G401.6 (cell line): ENCODE results near the gene BOD1.

ENCODE experiments used
- FAIRE-seq: peaks from 2 replicates; lab custom pipeline; 2012; peaks lifted over from hg19 to GRCh38; lab: Jason Lieb, UNC

BOD1 gene

GRCh38 chr5:173575985-173576384 lies 40.5 kb downstream of the BOD1 start:
- no peak for FAIRE-seq

GRCh38 chr5:173574983-173575382 lies 41.5 kb downstream of the BOD1 start:
- FAIRE-seq: no peak

- FAIRE-seq: no peak
Observed at GRCh38 chr5:173573126-173573960, 43.1 kb downstream of the BOD1 start.

GRCh38 chr5:173572431-173573125 lies 43.9 kb downstream of the BOD1 start:
- FAIRE-seq: no peak

- no peak for FAIRE-seq
Observed at GRCh38 chr5:173570321-173571090, 45.9 kb downstream of the BOD1 start.

GRCh38 chr5:173568703-173569102 lies 47.7 kb downstream of the BOD1 start:
- no peak for FAIRE-seq

GRCh38 chr5:173568128-173568527 lies 48.3 kb downstream of the BOD1 start:
- no peak for FAIRE-seq

- FAIRE-seq: no peak
Observed at GRCh38 chr5:173567548-173567947, 48.9 kb downstream of the BOD1 start.

- FAIRE-seq: no peak
Observed at GRCh38 chr5:173565491-173566072, 50.9 kb downstream of the BOD1 start.

GRCh38 chr5:173564106-173564505 lies 52.3 kb downstream of the BOD1 start:
- no peak for FAIRE-seq

- FAIRE-seq: no peak
Observed at GRCh38 chr5:173563246-173563645, 53.2 kb downstream of the BOD1 start.

GRCh38 chr5:173562451-173562850 lies 54.0 kb downstream of the BOD1 start:
- no peak for FAIRE-seq
